ENCODE data around the gene RUNX1. TPM values are rescaled to one million over a fixed set of nuclear protein-coding genes. Genes with fewer than 3 reads are reported as not detected.
A peak's percentile ranks its signal among the peaks of the same experiment; 100 is the strongest.

Gene RUNX1
- total RNA-seq, 1 experiment from 2014 or later, result 2.2 TPM

GRCh38 chr21:35071347-35071746 is 22.2 kb upstream of the RUNX1 start:
- Histone ChIP-seq H3K36me3 (no peaks in the 10 kb centered on the region), H3K9me3 (peaks cover 6% of the 10 kb centered on the region), H3K27me3 (no peaks in the 10 kb centered on the region), H3K4me3 (no peak overlapping the region)
- no peak for DNase-seq

GRCh38 chr21:35070436-35070835 is 21.3 kb upstream of the RUNX1 start:
- Histone ChIP-seq H3K4me3 (no peak overlapping the region), H3K27me3 (no peaks in the 10 kb centered on the region), H3K36me3 (no peaks in the 10 kb centered on the region), H3K9me3 (peaks cover 6% of the 10 kb centered on the region)
- DNase-seq, result no peak

- Histone ChIP-seq H3K27me3 (no peaks in the 10 kb centered on the region), H3K36me3 (no peaks in the 10 kb centered on the region), H3K9me3 (no peaks in the 10 kb centered on the region), H3K4me3 (no peak overlapping the region)
- DNase-seq, result no peak
Observed at GRCh38 chr21:35066824-35067223, 17.7 kb upstream of the RUNX1 start.

- DNase-seq, result no peak
- Histone ChIP-seq H3K27me3 (no peaks in the 10 kb centered on the region), H3K9me3 (no peaks in the 10 kb centered on the region), H3K4me3 (no peak overlapping the region), H3K36me3 (no peaks in the 10 kb centered on the region)
Observed at GRCh38 chr21:35063428-35064172, 14.5 kb upstream of the RUNX1 start.

- Histone ChIP-seq H3K27me3 (no peaks in the 10 kb centered on the region), H3K36me3 (no peaks in the 10 kb centered on the region), H3K9me3 (no peaks in the 10 kb centered on the region), H3K4me3 (no peak overlapping the region)
- DNase-seq, result no peak
Observed at GRCh38 chr21:35062016-35062415, 12.9 kb upstream of the RUNX1 start.

GRCh38 chr21:35059742-35060141 is 10.6 kb upstream of the RUNX1 start:
- H3K27me3 ChIP-seq, result no peaks in the 10 kb centered on the region
- H3K9me3 ChIP-seq, result no peaks in the 10 kb centered on the region
- no peak overlapping the region for H3K4me3 ChIP-seq
- DNase-seq, result no peak
- no peaks in the 10 kb centered on the region for H3K36me3 ChIP-seq

GRCh38 chr21:35058058-35058457 is 9.0 kb upstream of the RUNX1 start:
- Histone ChIP-seq H3K36me3 (no peaks in the 10 kb centered on the region), H3K9me3 (no peaks in the 10 kb centered on the region)

GRCh38 chr21:35057428-35057827 is 8.3 kb upstream of the RUNX1 start:
- H3K27me3 ChIP-seq, result no peaks in the 10 kb centered on the region
- no peaks in the 10 kb centered on the region for H3K36me3 ChIP-seq
- DNase-seq, result no peak
- no peaks in the 10 kb centered on the region for H3K9me3 ChIP-seq
- H3K4me3 ChIP-seq, result no peak overlapping the region

More at GRCh38 chr21:35058058-35058457, 9.0 kb upstream of the RUNX1 start:
- Histone ChIP-seq H3K4me3 (no peak overlapping the region), H3K27me3 (no peaks in the 10 kb centered on the region)
- no peak for DNase-seq

GRCh38 chr21:35053356-35054096 is 4.4 kb upstream of the RUNX1 start:
- H3K36me3 ChIP-seq, result no peaks in the 10 kb centered on the region
- no peaks in the 10 kb centered on the region for H3K9me3 ChIP-seq
- DNase-seq, result no peak
- no peaks in the 10 kb centered on the region for H3K27me3 ChIP-seq
- H3K4me3 ChIP-seq, result no peak overlapping the region

GRCh38 chr21:35052801-35053200 is 3.7 kb upstream of the RUNX1 start:
- H3K9me3 ChIP-seq, result no peaks in the 10 kb centered on the region
- no peak for DNase-seq
- H3K36me3 ChIP-seq, result no peaks in the 10 kb centered on the region
- H3K27me3 ChIP-seq, result no peaks in the 10 kb centered on the region
- H3K4me3 ChIP-seq, result no peak overlapping the region

- no peaks in the 10 kb centered on the region for H3K36me3 ChIP-seq
- H3K4me3 ChIP-seq, result no peak overlapping the region
- DNase-seq, result peak; percentile 97
- H3K9me3 ChIP-seq, result no peaks in the 10 kb centered on the region
- H3K27me3 ChIP-seq, result no peaks in the 10 kb centered on the region
Observed at GRCh38 chr21:35051287-35051818, 2.3 kb upstream of the RUNX1 start.

- Histone ChIP-seq H3K9me3 (no peaks in the 10 kb centered on the region), H3K27me3 (no peaks in the 10 kb centered on the region), H3K4me3 (no peak overlapping the region), H3K36me3 (peaks cover 6% of the 10 kb centered on the region)
- DNase-seq, result no peak
Observed at GRCh38 chr21:35050348-35051286, 1.5 kb upstream of the RUNX1 start.

- Histone ChIP-seq H3K4me3 (peak overlapping the region; percentile 44), H3K9me3 (no peaks in the 10 kb centered on the region), H3K36me3 (peaks cover 11% of the 10 kb centered on the region), H3K27me3 (no peaks in the 10 kb centered on the region)
- DNase-seq, result peak; percentile 75
Observed at GRCh38 chr21:35048183-35048601, 910 bp downstream of the RUNX1 start.

- no peaks in the 10 kb centered on the region for H3K27me3 ChIP-seq
- peak; percentile 50 for DNase-seq
- peak overlapping the region; percentile 44 for H3K4me3 ChIP-seq
- H3K9me3 ChIP-seq, result no peaks in the 10 kb centered on the region
- H3K36me3 ChIP-seq, result peaks cover 13% of the 10 kb centered on the region
Observed at GRCh38 chr21:35046880-35047229, 2.2 kb downstream of the RUNX1 start.

GRCh38 chr21:35046263-35046624 is 2.9 kb downstream of the RUNX1 start:
- H3K9me3 ChIP-seq, result no peaks in the 10 kb centered on the region
- peak overlapping the region; percentile 44 for H3K4me3 ChIP-seq
- peaks cover 13% of the 10 kb centered on the region for H3K36me3 ChIP-seq
- no peak for DNase-seq
- no peaks in the 10 kb centered on the region for H3K27me3 ChIP-seq

GRCh38 chr21:35045542-35046262 is 3.4 kb downstream of the RUNX1 start:
- no peak for DNase-seq
- Histone ChIP-seq H3K27me3 (no peaks in the 10 kb centered on the region), H3K4me3 (no peak overlapping the region), H3K36me3 (peaks cover 13% of the 10 kb centered on the region), H3K9me3 (no peaks in the 10 kb centered on the region)
